ENCODE measurements around the gene STK11.
"Not testable (repeated sequence)": the region's sequence is repeated elsewhere in the genome, so short reads cannot be mapped to it uniquely, and the experiment has no call there.

STK11 gene

GRCh38 chr19:1169411-1169791 lies 36.2 kb upstream of the STK11 start:
- DNase-seq, result no peak

GRCh38 chr19:1169921-1170885 lies 35.4 kb upstream of the STK11 start:
- DNase-seq, result no peak

- no peak for DNase-seq
Observed at GRCh38 chr19:1170938-1171754, 34.4 kb upstream of the STK11 start.

- DNase-seq, result no peak
Observed at GRCh38 chr19:1171755-1172352, 33.7 kb upstream of the STK11 start.

- no peak for DNase-seq
Observed at GRCh38 chr19:1172353-1173158, 33.0 kb upstream of the STK11 start.

GRCh38 chr19:1173159-1173844 lies 32.3 kb upstream of the STK11 start:
- DNase-seq, result no peak

GRCh38 chr19:1173845-1174809 lies 31.5 kb upstream of the STK11 start, which contains the start of gene SBNO2:
Gene SBNO2 (minus strand): TSS chr19:1174268. CDS start chr19:1154276, 19,992 bp downstream.
- peak; percentile 96 for DNase-seq

- no peak for DNase-seq
Observed at GRCh38 chr19:1177322-1178114, 28.1 kb upstream of the STK11 start.

- DNase-seq, result no peak
Observed at GRCh38 chr19:1181606-1182005, 24.0 kb upstream of the STK11 start.

GRCh38 chr19:1182068-1182467 lies 23.5 kb upstream of the STK11 start:
- DNase-seq, result no peak

- DNase-seq, result no peak
Observed at GRCh38 chr19:1182727-1183126, 22.9 kb upstream of the STK11 start.

GRCh38 chr19:1183543-1184172 lies 21.9 kb upstream of the STK11 start:
- DNase-seq, result peak; percentile 60

- peak; percentile 81 for DNase-seq
Observed at GRCh38 chr19:1189419-1189818, 16.2 kb upstream of the STK11 start.

- no peak for DNase-seq
Observed at GRCh38 chr19:1199531-1199930, 6.0 kb upstream of the STK11 start.

- not testable (repeated sequence) for DNase-seq
Observed at GRCh38 chr19:1200614-1201013, 5.0 kb upstream of the STK11 start.

- DNase-seq, result peak; percentile 70
Observed at GRCh38 chr19:1206150-1206863, 729 bp downstream of the STK11 start.

GRCh38 chr19:1206864-1207450 lies 1.4 kb downstream of the STK11 start:
- peak; percentile 75 for DNase-seq

- not testable (repeated sequence) for DNase-seq
Observed at GRCh38 chr19:1208830-1209229, 3.3 kb downstream of the STK11 start.
